T1000 (cell line): ENCODE results near the gene OPCML.

Experiments
- DNase-seq: peaks from one replicate; lab custom pipeline; 2025; ENCODE audit warnings: mixed read lengths; lab: John Stamatoyannopoulos, UW

The OPCML gene

GRCh38 chr11:132850266-132850665, 682.0 kb downstream of the OPCML start:
- DNase-seq: no peak

GRCh38 chr11:132848336-132848735, 684.0 kb downstream of the OPCML start:
- no peak for DNase-seq

DNA sequence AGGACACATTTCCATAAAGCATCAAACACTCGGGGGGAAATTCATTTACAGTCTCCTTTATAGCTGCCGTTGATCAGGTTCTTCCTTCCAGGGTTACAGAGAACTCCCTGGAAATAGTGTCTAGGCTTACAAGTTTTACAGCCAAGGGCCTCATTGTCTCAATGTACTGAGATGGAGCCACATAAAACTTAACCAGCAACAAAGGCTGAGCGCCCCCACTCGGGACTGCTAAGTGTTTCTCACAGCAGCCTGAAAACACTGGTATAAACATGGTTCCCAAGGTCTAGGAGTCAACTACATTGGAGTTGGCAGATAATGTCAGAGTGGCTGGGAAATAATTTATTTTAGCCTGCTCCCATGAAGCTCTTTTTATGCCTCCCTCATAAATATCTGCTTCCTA, 686.2 kb downstream of the OPCML start:
- DNase-seq: no peak

GRCh38 chr11:132844956-132845696, 687.2 kb downstream of the OPCML start:
- no peak for DNase-seq

- DNase-seq: no peak
Measured at GRCh38 chr11:132840660-132841059, 691.6 kb downstream of the OPCML start.

- DNase-seq: no peak
Measured at GRCh38 chr11:132840191-132840590, 692.1 kb downstream of the OPCML start.

GRCh38 chr11:132839236-132839945, 692.9 kb downstream of the OPCML start:
- no peak for DNase-seq

GRCh38 chr11:132838627-132839026, 693.7 kb downstream of the OPCML start:
- no peak for DNase-seq

DNA sequence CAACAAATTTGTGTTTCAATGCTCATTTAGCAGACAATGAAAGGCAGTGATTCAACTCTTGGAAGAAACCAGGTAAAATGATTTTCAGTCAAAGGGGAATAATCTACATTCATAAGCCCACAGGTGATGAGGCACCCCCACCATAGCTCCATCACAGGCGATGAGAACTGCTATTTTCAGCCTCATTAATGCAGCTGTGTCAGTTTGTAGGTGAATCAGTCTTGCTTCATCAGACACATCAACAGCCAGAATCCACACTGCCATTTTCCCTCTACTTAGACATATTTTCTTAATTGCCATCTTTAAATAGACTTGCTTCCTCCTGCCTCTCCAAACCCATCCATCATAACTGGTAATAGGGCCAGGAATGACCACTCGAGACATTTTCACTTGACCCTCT, 701.0 kb downstream of the OPCML start:
- no peak for DNase-seq

DNA sequence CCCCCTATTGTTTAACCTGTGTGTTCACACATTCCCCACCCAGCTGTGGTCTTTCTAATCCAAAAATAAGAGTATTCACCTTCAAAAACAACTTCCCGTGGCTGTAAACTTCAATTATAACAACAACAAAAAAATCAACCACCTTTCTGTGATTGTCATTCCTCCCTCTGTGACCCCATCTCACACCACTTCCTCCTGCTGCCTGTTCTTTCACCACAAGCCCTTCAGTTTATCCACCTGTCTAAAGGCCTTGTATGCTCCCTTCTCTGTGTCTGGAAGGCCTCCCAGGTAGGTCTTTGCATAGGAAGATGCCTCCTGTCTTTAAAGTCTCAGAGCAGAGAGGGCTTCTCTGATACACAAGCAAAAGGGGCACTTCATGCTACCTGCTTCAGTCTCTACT, 707.7 kb downstream of the OPCML start:
- DNase-seq: no peak

DNA sequence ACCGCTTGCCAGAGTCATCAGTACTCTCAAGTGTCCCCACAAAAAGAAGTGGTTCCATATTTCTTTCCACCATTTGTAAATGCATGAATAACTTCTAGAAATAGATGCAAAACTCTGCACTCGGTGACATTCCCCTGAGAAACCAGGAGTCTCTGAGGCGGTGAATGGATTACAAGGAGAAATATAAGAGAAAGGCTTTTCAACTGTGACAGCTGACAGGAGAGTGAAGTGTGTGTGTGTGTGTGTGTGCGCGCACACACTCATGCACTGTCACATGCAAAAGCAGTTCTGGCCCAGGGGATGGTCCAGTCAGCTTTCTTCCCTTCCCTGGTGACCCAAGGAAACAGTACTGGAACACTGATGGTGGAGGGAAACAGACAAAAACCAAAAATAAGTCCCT, 710.0 kb downstream of the OPCML start:
- no peak for DNase-seq

GRCh38 chr11:132821499-132821898, 710.8 kb downstream of the OPCML start:
- no peak for DNase-seq

GRCh38 chr11:132821014-132821413, 711.3 kb downstream of the OPCML start:
- no peak for DNase-seq

GRCh38 chr11:132818951-132819350, 713.4 kb downstream of the OPCML start:
- no peak for DNase-seq

DNA sequence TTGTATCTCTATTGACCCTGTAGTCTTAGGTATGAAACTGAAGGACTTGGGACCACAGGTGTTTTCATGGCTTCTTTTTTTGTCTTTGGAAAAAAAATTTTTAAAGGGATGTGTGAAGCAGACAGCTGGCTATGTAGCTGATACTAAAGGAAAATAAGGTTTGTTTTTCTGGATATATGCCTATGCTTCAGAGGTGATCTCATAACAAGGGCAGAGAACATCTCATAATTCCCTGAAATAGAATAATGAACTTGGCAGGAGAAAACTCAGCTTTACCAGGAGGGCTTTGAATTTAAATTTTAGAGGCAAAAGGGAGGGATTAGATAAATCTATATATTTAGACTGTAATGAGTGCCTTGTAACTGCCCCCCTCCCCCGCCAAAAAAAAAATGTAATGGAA, 714.9 kb downstream of the OPCML start:
- DNase-seq: no peak

- no peak for DNase-seq
Measured at GRCh38 chr11:132814410-132814809, 717.9 kb downstream of the OPCML start.

DNA sequence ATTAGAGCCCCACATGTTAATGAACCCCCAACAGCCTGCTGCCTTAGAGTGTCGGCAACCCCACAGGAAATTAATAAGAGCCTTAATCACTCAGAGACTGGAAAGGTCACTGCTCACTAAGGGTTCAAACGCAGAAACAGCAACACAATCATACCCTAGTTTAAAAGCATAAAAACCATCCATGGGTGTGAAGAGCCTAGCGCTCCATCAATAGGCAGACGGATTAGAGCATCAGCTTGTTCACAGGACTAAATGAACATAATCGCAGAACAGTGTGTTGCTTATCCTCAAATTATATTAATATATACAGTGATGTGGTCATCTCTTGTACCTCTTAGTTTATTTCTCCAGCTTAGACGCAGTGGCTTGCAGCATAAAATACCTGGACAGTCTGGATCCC, 720.7 kb downstream of the OPCML start:
- no peak for DNase-seq

GRCh38 chr11:132809070-132809469, 723.2 kb downstream of the OPCML start:
- DNase-seq: no peak

DNA sequence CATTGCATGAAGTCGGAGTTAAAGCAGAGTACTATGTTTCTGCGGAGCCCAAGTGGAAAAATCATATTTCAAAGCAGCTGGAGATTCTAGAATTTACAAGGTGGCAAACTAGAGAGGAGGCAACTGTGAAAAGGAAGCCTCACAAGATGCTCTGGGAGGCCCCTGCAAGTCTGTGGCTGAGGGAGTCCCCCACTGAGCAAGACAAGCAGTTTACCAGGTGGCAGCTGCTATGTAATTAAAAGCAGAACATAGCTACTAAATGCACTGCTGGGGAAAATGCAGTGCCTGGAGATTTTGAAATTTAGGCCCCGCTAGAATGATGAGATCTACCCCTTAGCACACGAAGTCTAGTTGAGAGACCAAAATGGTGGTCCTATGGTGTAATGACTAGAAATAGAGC, 728.0 kb downstream of the OPCML start:
- no peak for DNase-seq

DNA sequence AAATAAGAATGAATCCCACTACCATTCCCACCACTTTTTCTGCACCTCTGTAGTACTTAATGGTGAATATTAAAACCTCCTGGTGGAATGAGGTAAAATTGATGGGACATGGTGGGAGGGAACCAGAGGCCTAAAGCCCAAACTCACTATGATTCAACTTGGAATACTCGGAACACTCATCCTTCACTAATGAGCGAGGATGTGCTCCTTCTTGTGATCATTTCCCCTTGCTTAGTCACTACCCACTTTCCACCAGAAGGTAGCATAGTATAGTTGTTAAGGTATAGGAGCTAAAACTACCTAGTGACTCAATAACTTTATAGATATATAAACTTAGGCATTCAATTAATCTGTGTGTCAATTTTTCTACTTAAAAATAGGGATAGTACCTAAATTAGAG, 728.9 kb downstream of the OPCML start:
- no peak for DNase-seq

GRCh38 chr11:132802947-132803346, 729.4 kb downstream of the OPCML start:
- DNase-seq: no peak

DNA sequence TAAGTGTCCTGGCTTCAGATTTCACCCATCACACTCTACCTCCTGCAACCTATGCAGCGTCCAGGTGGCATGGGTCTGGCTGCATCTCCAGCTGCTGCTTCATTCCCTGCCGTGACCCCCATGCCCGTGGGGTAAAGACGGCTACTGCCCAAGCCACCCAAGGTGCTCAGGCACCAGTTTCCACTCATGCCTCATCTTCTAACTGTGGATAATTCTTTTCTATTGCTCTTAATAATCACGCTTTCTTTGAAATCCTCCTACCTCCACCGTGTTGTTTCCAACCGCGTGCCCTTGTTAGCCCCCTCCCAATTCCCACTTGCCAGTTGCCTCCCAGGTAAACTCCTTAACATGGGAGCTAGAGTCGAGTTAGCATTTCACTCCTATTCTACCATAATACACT, 738.5 kb downstream of the OPCML start:
- DNase-seq: no peak

DNA sequence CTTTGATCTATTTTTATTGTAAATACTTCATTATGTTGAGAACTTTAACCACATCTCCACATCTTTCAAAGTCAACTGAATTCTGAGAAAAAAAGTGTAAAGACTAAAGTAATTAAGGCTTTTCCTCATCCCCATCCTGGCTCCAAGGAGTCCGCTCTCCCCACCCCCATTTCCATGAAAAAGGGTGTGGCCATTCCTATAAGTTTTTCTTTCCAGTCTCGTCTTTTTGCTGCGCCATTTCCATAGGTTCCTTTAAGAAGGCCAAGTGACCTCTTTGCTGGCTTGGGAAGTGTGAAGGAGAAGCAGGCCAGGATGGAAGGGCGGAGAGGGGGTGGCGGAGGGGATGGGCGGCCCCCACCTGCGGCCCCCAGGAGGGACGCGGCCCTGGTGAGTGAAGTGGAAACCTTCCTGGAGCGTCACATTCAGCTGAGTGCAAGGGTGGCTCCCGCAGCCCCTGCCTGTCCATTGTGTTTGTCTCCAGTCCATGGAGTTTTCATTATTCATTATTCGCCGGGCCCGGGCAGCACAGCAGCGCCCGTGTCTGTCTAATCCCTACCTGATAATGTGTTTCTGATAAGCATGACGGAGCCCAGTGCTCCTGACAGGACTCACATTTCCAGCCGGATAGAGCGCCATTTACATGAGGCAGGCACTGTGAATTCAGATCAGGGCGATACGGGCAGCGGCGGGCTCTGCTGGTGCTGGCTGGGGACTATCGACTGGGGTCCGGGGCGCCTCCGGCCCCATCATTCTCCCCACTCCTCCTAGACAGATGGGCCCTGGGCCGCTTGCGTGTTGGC, 739.8 kb downstream of the OPCML start:
- DNase-seq: no peak
